CD4-positive, alpha-beta T cell (primary cell): Measurements from ENCODE around the gene OGFOD1. TPM values are rescaled to one million over a fixed set of nuclear protein-coding genes. Genes with fewer than 3 reads are reported as not detected.

Experiments
- ATAC-seq: fragments of 200-7000 bp; cut with Tn5 transposase; one replicate; pipeline ENCODE4 v1.10.0; 2022; ENCODE audit warnings: mild to moderate bottlenecking; ENCODE audit not compliant: poor library complexity
- CTCF ChIA-PET: fragments of 350-600 bp; sonication (Branson Sonifier 250); formaldehyde crosslinking; loops from one replicate; lab custom pipeline; 2021; ENCODE audit warnings: antibody characterized with exemption, inconsistent platforms; lab: Charles Lee
- POLR2A ChIA-PET: fragments of 350-600 bp; sonication (Branson Sonifier 250); formaldehyde crosslinking; loops from one replicate; lab custom pipeline; 2021; ENCODE audit warnings: antibody characterized with exemption, inconsistent platforms; lab: Charles Lee
- DNase-seq, 14 experiments: peaks; one replicate each; pipeline ENCODE4 v3.0.0-alpha.2; 2013 to 2020; ENCODE audit warnings: mixed read lengths in 2 of 14
- H3K27ac ChIP-seq, 2 donors: one replicate each; pipeline versions ENCODE4 v1.5.1 to v1.7.0; 2013; ENCODE audit warnings: low read length in 2 of 2, low read depth in 1 of 2, mild to moderate bottlenecking in 1 of 2
- H3K27me3 ChIP-seq, 2 experiments: 1 replicate in 1 of 2; 2 replicates in 1 of 2; pipeline versions ENCODE4 v1.6.1 to v1.7.0; 2013; ENCODE audit warnings: low read length in 2 of 2, control low read depth in 1 of 2, mild to moderate bottlenecking in 1 of 2, moderate library complexity in 1 of 2; ENCODE audit not compliant: insufficient read depth in 2 of 2, control insufficient read depth in 1 of 2
- H3K36me3 ChIP-seq: one replicate; pipeline ENCODE4 v1.6.1; 2013; ENCODE audit warnings: low read length, control low read depth; ENCODE audit not compliant: insufficient read depth
- H3K4me1 ChIP-seq: one replicate; pipeline ENCODE4 v1.6.1; 2013; ENCODE audit warnings: low read length, control low read depth; ENCODE audit not compliant: insufficient read depth
- H3K4me3 ChIP-seq: one replicate; pipeline ENCODE4 v1.5.1; 2013; ENCODE audit warnings: mild to moderate bottlenecking, low read length, moderate library complexity
- H3K9me3 ChIP-seq, 2 experiments: 1 replicate in 1 of 2; 2 replicates in 1 of 2; pipeline versions ENCODE4 v1.6.1 to v1.7.0; 2013; ENCODE audit warnings: low read length in 2 of 2, mild to moderate bottlenecking in 2 of 2, control low read depth in 1 of 2, moderate library complexity in 1 of 2; ENCODE audit not compliant: control insufficient read depth in 1 of 2, insufficient read depth in 1 of 2
- H3K27ac Mint-ChIP-seq: one replicate; pipeline ENCODE4 v1.8.0; 2020; ENCODE audit warnings: mixed read lengths
- H3K27me3 Mint-ChIP-seq: one replicate; pipeline ENCODE4 v1.8.0; 2021; ENCODE audit warnings: mixed read lengths
- H3K36me3 Mint-ChIP-seq: one replicate; pipeline ENCODE4 v1.8.0; 2021; ENCODE audit warnings: low read depth, mixed read lengths
- H3K4me1 Mint-ChIP-seq: one replicate; pipeline ENCODE4 v1.8.0; 2021; ENCODE audit warnings: low read depth, mixed read lengths
- H3K4me3 Mint-ChIP-seq: one replicate; pipeline ENCODE4 v1.8.0; 2020; ENCODE audit warnings: mild to moderate bottlenecking, mixed read lengths
- H3K9me3 Mint-ChIP-seq: one replicate; pipeline ENCODE4 v1.8.0; 2020; ENCODE audit warnings: mixed read lengths
- intact Hi-C, 2 experiments: fragments of 100-400 bp; cut with DNase I in 1 of 2; cut with micrococcal nuclease in 1 of 2; formaldehyde crosslinking; loops; one replicate each; pipeline versions ENCODE4 v1.15.1 to v1.9.0; 2023 to 2025; cut with DNase I, micrococcal nuclease
- total RNA-seq, 174 experiments: library from RNA in 2 of 174; stranded (reverse) in 2 of 174; gene quantifications; one replicate each; pipeline ENCODE4 v1.2.3 and lab custom pipeline; 2021 to 2026
- TF ChIP-seq, protein P1 (sequence below): fragments of 200-600 bp; IDR thresholded peaks from one replicate; pipeline ENCODE4 v1.8.0; 2022; ENCODE audit warnings: antibody characterized with exemption, mild to moderate bottlenecking

Gene OGFOD1
- total RNA-seq, 2 experiments from 2014 or later: 14.6 to 14.8 TPM

GRCh38 chr16:56436258-56436657 is 15.1 kb upstream of the OGFOD1 start:
- H3K9me3 Mint-ChIP-seq: no peaks in the 10 kb centered on the region
- ChIA-PET CTCF (no interaction called here), POLR2A (no interaction called here)
- peaks cover 54% of the 10 kb centered on the region for H3K36me3 ChIP-seq
- no peak for DNase-seq
- no peak for ATAC-seq
- no peaks in the 10 kb centered on the region for H3K4me1 ChIP-seq
- no peak overlapping the region for H3K27ac ChIP-seq
- TF ChIP-seq, protein P1, sequence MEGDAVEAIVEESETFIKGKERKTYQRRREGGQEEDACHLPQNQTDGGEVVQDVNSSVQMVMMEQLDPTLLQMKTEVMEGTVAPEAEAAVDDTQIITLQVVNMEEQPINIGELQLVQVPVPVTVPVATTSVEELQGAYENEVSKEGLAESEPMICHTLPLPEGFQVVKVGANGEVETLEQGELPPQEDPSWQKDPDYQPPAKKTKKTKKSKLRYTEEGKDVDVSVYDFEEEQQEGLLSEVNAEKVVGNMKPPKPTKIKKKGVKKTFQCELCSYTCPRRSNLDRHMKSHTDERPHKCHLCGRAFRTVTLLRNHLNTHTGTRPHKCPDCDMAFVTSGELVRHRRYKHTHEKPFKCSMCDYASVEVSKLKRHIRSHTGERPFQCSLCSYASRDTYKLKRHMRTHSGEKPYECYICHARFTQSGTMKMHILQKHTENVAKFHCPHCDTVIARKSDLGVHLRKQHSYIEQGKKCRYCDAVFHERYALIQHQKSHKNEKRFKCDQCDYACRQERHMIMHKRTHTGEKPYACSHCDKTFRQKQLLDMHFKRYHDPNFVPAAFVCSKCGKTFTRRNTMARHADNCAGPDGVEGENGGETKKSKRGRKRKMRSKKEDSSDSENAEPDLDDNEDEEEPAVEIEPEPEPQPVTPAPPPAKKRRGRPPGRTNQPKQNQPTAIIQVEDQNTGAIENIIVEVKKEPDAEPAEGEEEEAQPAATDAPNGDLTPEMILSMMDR: no peak
- H3K4me3 ChIP-seq: no peak overlapping the region
- no peaks in the 10 kb centered on the region for H3K27me3 ChIP-seq
- intact Hi-C loops: no loop called here
- H3K9me3 ChIP-seq: no peaks in the 10 kb centered on the region
- H3K27me3 Mint-ChIP-seq: no peaks in the 10 kb centered on the region
- peaks cover 80% of the 10 kb centered on the region for H3K36me3 Mint-ChIP-seq
- H3K27ac Mint-ChIP-seq: peak overlapping the region; percentile 0
- peaks cover 6% of the 10 kb centered on the region for H3K4me1 Mint-ChIP-seq
- H3K4me3 Mint-ChIP-seq: no peak overlapping the region

GRCh38 chr16:56438038-56438437 is 13.3 kb upstream of the OGFOD1 start:
- no peak for DNase-seq
- Histone ChIP-seq H3K36me3 (peaks cover 58% of the 10 kb centered on the region), H3K27me3 (no peaks in the 10 kb centered on the region), H3K9me3 (no peaks in the 10 kb centered on the region), H3K4me3 (no peak overlapping the region), H3K4me1 (no peaks in the 10 kb centered on the region), H3K27ac (no peak overlapping the region)
- no peak for ATAC-seq
- H3K9me3 Mint-ChIP-seq: no peaks in the 10 kb centered on the region
- intact Hi-C loops: no loop called here
- no peak overlapping the region for H3K27ac Mint-ChIP-seq
- TF ChIP-seq, protein P1: no peak
- no peak overlapping the region for H3K4me3 Mint-ChIP-seq
- no peaks in the 10 kb centered on the region for H3K27me3 Mint-ChIP-seq
- ChIA-PET CTCF (no interaction called here), POLR2A (interaction anchor here (1.6 kb wide), 1 partner anchor 13 kb away, joined by 5 read pairs; the partner anchor contains the start of genes NUDT21 and OGFOD1)
- H3K4me1 Mint-ChIP-seq: peaks cover 6% of the 10 kb centered on the region
- peaks cover 80% of the 10 kb centered on the region for H3K36me3 Mint-ChIP-seq

DNA sequence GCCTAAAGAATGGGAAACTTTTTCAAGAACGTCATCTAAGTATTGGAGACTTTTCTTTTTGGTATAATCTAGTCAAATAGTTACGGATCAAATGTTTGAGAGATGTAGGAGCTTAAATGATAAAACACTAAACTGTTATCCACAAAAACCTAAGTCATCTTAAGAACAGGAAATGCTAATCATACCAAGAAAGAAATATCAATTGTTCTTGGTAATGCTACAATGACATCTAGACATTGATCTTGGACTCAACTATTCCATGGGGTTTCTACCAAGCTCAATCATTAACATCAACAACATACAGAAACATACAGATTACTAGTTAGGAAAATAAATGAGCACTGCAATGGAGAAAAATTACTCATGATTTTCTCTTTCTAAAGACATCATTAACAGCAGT is 4.1 kb upstream of the OGFOD1 start:
- Mint-ChIP-seq H3K4me3 (no peak overlapping the region), H3K27me3 (no peaks in the 10 kb centered on the region), H3K27ac (peak overlapping the region; percentile 38), H3K9me3 (no peaks in the 10 kb centered on the region), H3K36me3 (peaks cover 65% of the 10 kb centered on the region), H3K4me1 (peaks cover 53% of the 10 kb centered on the region)
- Histone ChIP-seq H3K27ac (no peak overlapping the region), H3K4me1 (peaks cover 15% of the 10 kb centered on the region), H3K27me3 (no peaks in the 10 kb centered on the region), H3K36me3 (peaks cover 42% of the 10 kb centered on the region), H3K9me3 (no peaks in the 10 kb centered on the region), H3K4me3 (no peak overlapping the region)
- DNase-seq (no peak), ATAC-seq (no peak)
- TF ChIP-seq, protein P1: no peak
- CTCF ChIA-PET: interaction anchor here (0.6 kb wide), 1 partner anchor 79 kb away, joined by 4 read pairs; no protein-coding TSS in a partner anchor
- POLR2A ChIA-PET: no interaction called here
- intact Hi-C loops: no loop called here
